ENCODE results near the gene DESI1.

DESI1 gene

GRCh38 chr22:41556561-41556960 lies 64.3 kb downstream of the DESI1 start:
- Histone ChIP-seq H3K9ac (ENCODE audit: low read length) (no peak overlapping the region), H3K4me3 (ENCODE audit: low read length) (no peak overlapping the region), H2AK5ac (ENCODE audit: low read length) (no peak overlapping the region), H2BK5ac (ENCODE audit: low read length) (no peak overlapping the region), H3K4me1 (ENCODE audit: control insufficient read depth, low read depth, low read length) (no peaks in the 10 kb centered on the region), H2BK15ac (replicated peaks; ENCODE audit: low read depth) (no peak overlapping the region), H3K4ac (ENCODE audit: low read depth, low read length) (no peak overlapping the region), H4K5ac (ENCODE audit: low read length) (no peak overlapping the region), H3K4me2 (ENCODE audit: low read length) (no peak overlapping the region), H3K27ac (ENCODE audit: low read depth, low read length) (no peak overlapping the region), H2BK120ac (ENCODE audit: low read depth, low read length) (no peak overlapping the region), H4K8ac (ENCODE audit: low read depth, low read length) (no peak overlapping the region), H3K56ac (ENCODE audit: low read length) (no peak overlapping the region), H3K27me3 (ENCODE audit: insufficient read depth, low read length, poor library complexity) (no peaks in the 10 kb centered on the region), H3K18ac (ENCODE audit: low read length) (no peak overlapping the region), H3K79me2 (ENCODE audit: control insufficient read depth, insufficient read depth, low read length) (no peaks in the 10 kb centered on the region), H3K23ac (ENCODE audit: low read length) (no peak overlapping the region), H3K79me1 (ENCODE audit: low read length) (no peaks in the 10 kb centered on the region), H3K36me3 (ENCODE audit: control insufficient read depth, insufficient read depth, low read length) (no peaks in the 10 kb centered on the region)
- no CpG with 5 or more reads among the region's 10 CpGs for WGBS (ENCODE audit: extremely low coverage, insufficient coverage, low lambda C conversion rate)
- no peak for DNase-seq

- H3K27me3 ChIP-seq (ENCODE audit: insufficient read depth, low read length, poor library complexity) = no peaks in the 10 kb centered on the region
- H4K5ac ChIP-seq (ENCODE audit: low read length) = no peak overlapping the region
- no peak overlapping the region for H3K23ac ChIP-seq (ENCODE audit: low read length)
- no peaks in the 10 kb centered on the region for H3K4me1 ChIP-seq (ENCODE audit: control insufficient read depth, low read depth, low read length)
- no peaks in the 10 kb centered on the region for H3K79me2 ChIP-seq (ENCODE audit: control insufficient read depth, insufficient read depth, low read length)
- no peak overlapping the region for H3K4ac ChIP-seq (ENCODE audit: low read depth, low read length)
- no peak overlapping the region for H3K9ac ChIP-seq (ENCODE audit: low read length)
- H4K8ac ChIP-seq (ENCODE audit: low read depth, low read length) = no peak overlapping the region
- DNase-seq = no peak
- no peaks in the 10 kb centered on the region for H3K36me3 ChIP-seq (ENCODE audit: control insufficient read depth, insufficient read depth, low read length)
- H2BK5ac ChIP-seq (ENCODE audit: low read length) = no peak overlapping the region
- H3K4me2 ChIP-seq (ENCODE audit: low read length) = no peak overlapping the region
- no peaks in the 10 kb centered on the region for H3K79me1 ChIP-seq (ENCODE audit: low read length)
- no peak overlapping the region for H2BK15ac ChIP-seq (replicated peaks; ENCODE audit: low read depth)
- no peak overlapping the region for H2BK120ac ChIP-seq (ENCODE audit: low read depth, low read length)
- H3K56ac ChIP-seq (ENCODE audit: low read length) = no peak overlapping the region
- no peak overlapping the region for H3K18ac ChIP-seq (ENCODE audit: low read length)
- no peak overlapping the region for H2AK5ac ChIP-seq (ENCODE audit: low read length)
- no peak overlapping the region for H3K27ac ChIP-seq (ENCODE audit: low read depth, low read length)
- WGBS (ENCODE audit: extremely low coverage, insufficient coverage, low lambda C conversion rate) = no CpG with 5 or more reads among the region's 7 CpGs
- no peak overlapping the region for H3K4me3 ChIP-seq (ENCODE audit: low read length)
Observed at GRCh38 chr22:41555325-41555982, 65.4 kb downstream of the DESI1 start.

GRCh38 chr22:41551877-41552582 lies 68.8 kb downstream of the DESI1 start:
- Histone ChIP-seq H3K4me1 (ENCODE audit: control insufficient read depth, low read depth, low read length) (no peaks in the 10 kb centered on the region), H3K79me1 (ENCODE audit: low read length) (no peaks in the 10 kb centered on the region), H3K4ac (ENCODE audit: low read depth, low read length) (no peak overlapping the region), H2BK15ac (replicated peaks; ENCODE audit: low read depth) (no peak overlapping the region), H3K79me2 (ENCODE audit: control insufficient read depth, insufficient read depth, low read length) (no peaks in the 10 kb centered on the region), H3K4me2 (ENCODE audit: low read length) (no peak overlapping the region), H3K4me3 (ENCODE audit: low read length) (no peak overlapping the region), H4K5ac (ENCODE audit: low read length) (no peak overlapping the region), H3K27me3 (ENCODE audit: insufficient read depth, low read length, poor library complexity) (no peaks in the 10 kb centered on the region), H4K8ac (ENCODE audit: low read depth, low read length) (no peak overlapping the region), H3K27ac (ENCODE audit: low read depth, low read length) (no peak overlapping the region), H3K18ac (ENCODE audit: low read length) (no peak overlapping the region), H3K56ac (ENCODE audit: low read length) (no peak overlapping the region), H3K23ac (ENCODE audit: low read length) (no peak overlapping the region), H2AK5ac (ENCODE audit: low read length) (no peak overlapping the region), H2BK5ac (ENCODE audit: low read length) (no peak overlapping the region), H3K36me3 (ENCODE audit: control insufficient read depth, insufficient read depth, low read length) (no peaks in the 10 kb centered on the region), H2BK120ac (ENCODE audit: low read depth, low read length) (no peak overlapping the region), H3K9ac (ENCODE audit: low read length) (no peak overlapping the region)
- DNase-seq = no peak
- WGBS (ENCODE audit: extremely low coverage, insufficient coverage, low lambda C conversion rate) = no CpG with 5 or more reads among the region's 11 CpGs

- no CpG with 5 or more reads among the region's 12 CpGs for WGBS (ENCODE audit: extremely low coverage, insufficient coverage, low lambda C conversion rate)
- H3K4me2 ChIP-seq (ENCODE audit: low read length) = no peak overlapping the region
- H3K4me3 ChIP-seq (ENCODE audit: low read length) = no peak overlapping the region
- H3K9ac ChIP-seq (ENCODE audit: low read length) = no peak overlapping the region
- no peak overlapping the region for H4K5ac ChIP-seq (ENCODE audit: low read length)
- H4K8ac ChIP-seq (ENCODE audit: low read depth, low read length) = no peak overlapping the region
- H2BK120ac ChIP-seq (ENCODE audit: low read depth, low read length) = no peak overlapping the region
- no peaks in the 10 kb centered on the region for H3K79me2 ChIP-seq (ENCODE audit: control insufficient read depth, insufficient read depth, low read length)
- no peak overlapping the region for H3K23ac ChIP-seq (ENCODE audit: low read length)
- no peak overlapping the region for H3K4ac ChIP-seq (ENCODE audit: low read depth, low read length)
- H2BK15ac ChIP-seq (replicated peaks; ENCODE audit: low read depth) = no peak overlapping the region
- H3K79me1 ChIP-seq (ENCODE audit: low read length) = no peaks in the 10 kb centered on the region
- no peaks in the 10 kb centered on the region for H3K36me3 ChIP-seq (ENCODE audit: control insufficient read depth, insufficient read depth, low read length)
- no peaks in the 10 kb centered on the region for H3K4me1 ChIP-seq (ENCODE audit: control insufficient read depth, low read depth, low read length)
- no peak for DNase-seq
- no peak overlapping the region for H3K18ac ChIP-seq (ENCODE audit: low read length)
- H2AK5ac ChIP-seq (ENCODE audit: low read length) = no peak overlapping the region
- no peak overlapping the region for H2BK5ac ChIP-seq (ENCODE audit: low read length)
- no peak overlapping the region for H3K27ac ChIP-seq (ENCODE audit: low read depth, low read length)
- no peak overlapping the region for H3K56ac ChIP-seq (ENCODE audit: low read length)
- no peaks in the 10 kb centered on the region for H3K27me3 ChIP-seq (ENCODE audit: insufficient read depth, low read length, poor library complexity)
Observed at GRCh38 chr22:41550952-41551491, 69.8 kb downstream of the DESI1 start.

GRCh38 chr22:41548830-41549211 lies 72.0 kb downstream of the DESI1 start:
- no CpG with 5 or more reads among the region's 5 CpGs for WGBS (ENCODE audit: extremely low coverage, insufficient coverage, low lambda C conversion rate)
- Histone ChIP-seq H3K27me3 (ENCODE audit: insufficient read depth, low read length, poor library complexity) (no peaks in the 10 kb centered on the region), H3K9ac (ENCODE audit: low read length) (no peak overlapping the region), H2AK5ac (ENCODE audit: low read length) (no peak overlapping the region), H3K79me1 (ENCODE audit: low read length) (no peaks in the 10 kb centered on the region), H3K23ac (ENCODE audit: low read length) (no peak overlapping the region), H3K4me1 (ENCODE audit: control insufficient read depth, low read depth, low read length) (no peaks in the 10 kb centered on the region), H3K27ac (ENCODE audit: low read depth, low read length) (no peak overlapping the region), H3K56ac (ENCODE audit: low read length) (no peak overlapping the region), H3K79me2 (ENCODE audit: control insufficient read depth, insufficient read depth, low read length) (peaks cover 4% of the 10 kb centered on the region), H3K36me3 (ENCODE audit: control insufficient read depth, insufficient read depth, low read length) (no peaks in the 10 kb centered on the region), H3K4ac (ENCODE audit: low read depth, low read length) (no peak overlapping the region), H2BK15ac (replicated peaks; ENCODE audit: low read depth) (no peak overlapping the region), H3K18ac (ENCODE audit: low read length) (no peak overlapping the region), H3K4me3 (ENCODE audit: low read length) (no peak overlapping the region), H3K4me2 (ENCODE audit: low read length) (no peak overlapping the region), H4K5ac (ENCODE audit: low read length) (no peak overlapping the region), H2BK120ac (ENCODE audit: low read depth, low read length) (no peak overlapping the region), H4K8ac (ENCODE audit: low read depth, low read length) (no peak overlapping the region), H2BK5ac (ENCODE audit: low read length) (no peak overlapping the region)
- DNase-seq = no peak
